Activated CD4-positive, alpha-beta T cell treated with anti-CD3 and anti-CD28 coated beads, Interleukin-2, amount 50 U/mL, for 48 hours (primary cell): ENCODE measurements around the gene EIF3K.

ENCODE experiments used
- DNase-seq, 2 experiments: peaks; one replicate each; pipeline ENCODE4 v3.0.0-alpha.2; 2020

Gene EIF3K

DNA sequence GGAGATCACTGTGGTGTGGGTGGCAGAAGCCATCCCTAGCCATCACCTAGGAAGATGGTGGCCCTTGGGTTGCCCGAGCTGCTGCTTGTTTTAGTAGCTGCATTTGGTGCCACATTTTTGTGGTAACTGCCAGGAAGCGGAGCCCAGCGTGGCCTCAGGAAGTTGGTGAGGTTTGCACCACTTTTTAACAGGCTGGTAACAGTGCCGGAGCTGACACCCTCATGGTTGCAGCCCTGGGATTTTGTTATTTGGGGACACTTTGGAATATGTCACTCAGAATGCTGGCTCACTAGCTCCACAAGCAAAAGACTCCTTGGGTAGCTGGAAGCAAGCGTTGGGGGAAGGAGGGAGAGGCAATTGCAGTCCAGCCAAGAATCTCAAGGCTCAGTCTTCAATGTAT lies 50.6 kb downstream of the EIF3K start:
- peak in 1 of 2 experiments; percentile 23 for DNase-seq

GRCh38 chr19:38670921-38671398 lies 52.0 kb downstream of the EIF3K start:
- DNase-seq, result no peak

- no peak for DNase-seq
Measured at GRCh38 chr19:38671654-38672053, 52.7 kb downstream of the EIF3K start.

DNA sequence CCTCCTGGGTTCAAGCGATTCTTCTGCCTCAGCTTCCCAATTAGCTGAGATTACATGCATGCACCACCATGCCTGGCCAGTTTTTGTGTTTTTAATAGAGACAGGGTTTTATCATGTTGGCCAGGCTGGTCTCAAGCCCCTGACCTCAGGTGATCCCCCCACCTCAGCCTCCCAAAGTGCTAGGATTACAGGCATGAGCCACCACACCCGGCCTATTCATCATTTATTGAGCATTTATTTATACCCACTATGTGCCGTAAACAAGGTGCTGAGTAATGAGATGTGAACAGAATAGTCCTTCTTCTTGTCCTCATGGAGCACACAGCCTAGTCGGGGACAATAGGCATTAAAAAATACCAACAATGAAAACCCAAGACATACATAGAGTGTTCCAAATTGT lies 54.0 kb downstream of the EIF3K start:
- no peak for DNase-seq

- no peak for DNase-seq
Measured at GRCh38 chr19:38674388-38675171, 55.6 kb downstream of the EIF3K start.

DNA sequence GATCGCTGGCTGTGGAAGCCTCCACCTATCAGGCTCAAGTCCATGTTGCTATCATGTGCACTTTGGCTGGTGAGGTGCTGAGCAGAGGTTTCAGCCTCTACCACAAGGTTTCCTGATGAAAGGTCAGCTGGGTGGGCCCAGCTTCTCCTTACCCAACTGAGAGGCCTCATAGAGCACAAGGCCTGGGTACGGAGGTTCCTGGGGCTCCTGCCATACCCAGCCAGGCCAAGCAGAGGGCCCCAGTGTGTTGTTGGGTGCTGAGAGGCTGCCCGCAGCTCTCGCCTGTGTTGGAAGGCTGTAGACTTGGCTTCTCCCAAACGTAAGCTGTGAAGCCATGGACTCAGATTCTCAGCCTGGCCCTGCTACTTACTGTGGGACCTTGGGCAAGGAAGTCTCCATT lies 56.6 kb downstream of the EIF3K start:
- no peak for DNase-seq

GRCh38 chr19:38676023-38676877 lies 57.3 kb downstream of the EIF3K start:
- DNase-seq, result no peak

DNA sequence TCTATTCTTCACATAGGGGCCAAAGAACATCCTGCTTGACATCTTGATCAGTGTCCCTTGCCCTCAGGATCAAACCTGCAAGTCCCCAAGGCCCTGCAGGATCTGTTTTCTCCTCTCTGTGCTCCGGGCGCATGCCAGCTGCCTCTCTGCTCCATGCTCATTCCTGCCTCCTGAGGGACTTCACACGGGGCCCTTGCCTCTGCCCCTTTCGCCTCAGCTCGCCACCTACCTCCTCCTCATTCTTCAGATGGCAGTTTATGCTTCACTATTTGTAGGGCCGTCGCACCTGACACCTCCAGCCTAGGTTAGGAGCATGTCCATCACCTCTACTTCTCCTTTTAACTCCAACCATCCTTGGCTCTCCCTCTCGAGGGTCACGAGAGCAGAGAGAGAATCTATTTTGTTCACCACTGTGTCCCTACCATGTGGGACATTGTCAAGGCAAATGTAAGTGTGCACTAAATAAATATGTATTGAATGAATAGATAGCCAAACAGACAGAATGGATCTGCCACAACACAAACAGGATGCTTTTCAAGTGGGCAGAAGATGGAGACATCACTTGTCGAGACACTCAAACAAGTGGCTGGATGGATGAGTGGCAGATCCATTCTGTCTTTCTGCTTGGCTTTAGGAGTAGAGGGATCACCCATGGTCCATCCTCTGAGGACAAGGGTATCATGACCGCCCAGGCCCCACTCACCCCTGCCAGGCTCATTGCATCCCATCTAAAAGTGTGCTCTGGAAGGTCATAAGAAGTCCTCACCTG lies 58.1 kb downstream of the EIF3K start:
- no peak for DNase-seq

GRCh38 chr19:38678217-38678890 lies 59.4 kb downstream of the EIF3K start:
- no peak for DNase-seq

- no peak for DNase-seq
Measured at GRCh38 chr19:38678891-38679494, 60.0 kb downstream of the EIF3K start.

DNA sequence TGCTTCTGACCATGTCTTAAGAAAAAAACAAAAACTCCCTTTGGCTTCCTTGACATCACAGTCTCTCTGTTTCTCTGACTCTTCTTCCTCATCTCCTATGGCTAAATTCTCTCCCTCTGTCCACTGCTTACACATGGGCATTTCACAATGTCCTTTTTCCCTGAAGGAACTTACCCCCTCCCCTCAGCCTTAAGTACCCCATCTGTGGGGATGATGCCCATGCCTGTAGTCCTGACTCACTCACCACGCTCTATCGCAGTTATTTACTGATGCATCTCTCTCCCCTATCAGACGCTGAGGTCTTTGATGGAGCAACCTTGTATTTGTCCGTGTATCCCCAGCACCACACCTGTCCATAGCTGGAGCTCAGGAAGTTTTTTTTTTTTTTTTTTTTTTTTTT lies 60.9 kb downstream of the EIF3K start:
- no peak for DNase-seq

- DNase-seq, result no peak
Measured at GRCh38 chr19:38682195-38682867, 63.3 kb downstream of the EIF3K start.

DNA sequence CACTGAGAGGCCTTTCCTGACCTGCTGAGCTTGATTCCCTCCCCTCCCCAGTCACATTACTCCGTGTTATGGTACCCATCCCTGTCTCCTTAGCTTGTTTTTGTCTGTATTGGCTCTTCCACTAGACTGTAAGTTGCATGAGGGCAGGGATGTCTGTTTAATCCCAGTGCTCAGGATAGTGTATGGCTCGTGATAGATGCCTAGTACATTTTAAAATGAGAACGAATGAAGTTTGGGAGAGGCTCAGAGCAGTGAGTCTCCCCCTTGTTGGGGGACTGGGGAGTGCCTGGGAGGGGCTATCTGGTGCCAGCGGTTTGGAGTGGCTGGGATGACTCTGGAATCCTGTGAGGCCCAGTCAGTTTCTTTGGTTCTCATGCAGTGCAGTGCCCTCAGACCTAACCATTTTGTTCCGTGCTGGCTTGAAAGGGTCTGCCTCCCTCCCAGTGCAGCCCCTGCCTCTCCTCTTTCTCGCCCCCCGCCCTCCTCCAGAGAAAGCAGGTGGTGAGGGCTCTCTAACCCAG lies 63.9 kb downstream of the EIF3K start:
- no peak for DNase-seq

DNA sequence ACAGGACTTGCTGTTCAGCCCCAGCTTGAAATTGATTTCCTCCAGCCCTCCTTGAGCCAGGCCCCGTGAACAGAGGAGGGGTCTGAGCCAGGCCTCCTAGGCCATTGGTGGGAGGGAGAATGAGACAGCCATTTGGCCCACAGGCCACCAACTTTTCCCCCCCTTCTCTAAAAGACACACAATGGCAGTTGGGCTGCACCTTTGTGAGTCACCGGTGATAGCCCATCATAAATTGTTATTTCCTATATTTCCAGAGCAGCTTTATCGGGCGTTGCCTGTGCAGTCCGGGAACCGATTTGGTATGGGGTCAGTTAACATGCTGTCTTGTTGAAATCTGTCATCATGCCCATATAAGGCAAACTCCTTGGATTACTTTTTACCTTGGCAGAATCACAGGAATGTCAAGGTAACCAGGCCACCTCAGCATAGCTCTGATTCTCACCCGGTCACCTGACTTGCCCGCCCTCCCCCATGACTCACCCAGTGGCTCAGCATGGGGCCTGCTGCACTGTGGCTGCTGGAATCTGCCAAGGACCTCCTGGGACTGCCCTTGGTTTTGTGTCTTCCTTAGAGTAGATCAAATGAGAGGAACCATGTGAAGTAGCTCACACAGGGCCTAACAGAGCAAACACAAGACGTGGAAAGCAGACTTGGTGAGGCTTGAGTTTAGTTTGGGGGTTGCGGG lies 64.5 kb downstream of the EIF3K start:
- DNase-seq, result peak; percentile 57 to 65

DNA sequence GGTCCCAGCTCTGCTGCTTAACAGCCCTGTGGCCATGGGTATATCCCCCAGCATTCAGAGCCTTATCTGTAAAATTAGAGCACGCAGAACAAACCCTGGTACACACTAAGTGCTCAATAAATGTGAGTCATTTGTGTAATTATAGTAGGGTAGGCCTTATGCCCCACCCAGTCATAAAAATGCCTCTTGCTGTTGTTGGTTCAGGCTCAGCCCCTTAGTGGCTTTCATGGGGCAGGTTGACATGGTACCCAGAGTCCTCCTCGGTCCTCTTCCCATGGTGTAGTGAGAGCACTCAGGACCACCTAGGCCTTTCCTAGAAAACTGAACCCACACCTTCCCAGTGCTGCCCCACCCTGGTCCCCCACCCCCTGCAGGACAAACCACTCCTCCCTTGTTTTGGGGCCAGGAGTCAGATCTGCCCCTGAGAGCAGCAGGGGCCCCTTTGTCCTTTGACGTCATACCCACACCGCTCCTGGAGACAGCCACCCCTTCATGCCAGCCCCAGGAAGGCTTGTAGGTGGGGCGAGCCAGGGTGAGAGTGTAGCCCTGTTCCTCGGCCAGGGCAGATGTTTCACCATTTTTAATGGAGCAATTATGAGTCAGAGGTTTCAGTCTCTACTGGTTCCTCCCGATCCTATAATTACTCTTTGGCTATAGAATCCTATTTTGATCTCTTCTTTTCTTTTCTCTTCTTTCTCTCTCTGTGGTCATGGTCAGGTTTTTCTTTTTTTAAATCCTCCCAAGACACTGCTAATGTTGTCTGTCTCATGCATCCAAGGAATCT lies 65.3 kb downstream of the EIF3K start:
- peak; percentile 37 to 59 for DNase-seq

DNA sequence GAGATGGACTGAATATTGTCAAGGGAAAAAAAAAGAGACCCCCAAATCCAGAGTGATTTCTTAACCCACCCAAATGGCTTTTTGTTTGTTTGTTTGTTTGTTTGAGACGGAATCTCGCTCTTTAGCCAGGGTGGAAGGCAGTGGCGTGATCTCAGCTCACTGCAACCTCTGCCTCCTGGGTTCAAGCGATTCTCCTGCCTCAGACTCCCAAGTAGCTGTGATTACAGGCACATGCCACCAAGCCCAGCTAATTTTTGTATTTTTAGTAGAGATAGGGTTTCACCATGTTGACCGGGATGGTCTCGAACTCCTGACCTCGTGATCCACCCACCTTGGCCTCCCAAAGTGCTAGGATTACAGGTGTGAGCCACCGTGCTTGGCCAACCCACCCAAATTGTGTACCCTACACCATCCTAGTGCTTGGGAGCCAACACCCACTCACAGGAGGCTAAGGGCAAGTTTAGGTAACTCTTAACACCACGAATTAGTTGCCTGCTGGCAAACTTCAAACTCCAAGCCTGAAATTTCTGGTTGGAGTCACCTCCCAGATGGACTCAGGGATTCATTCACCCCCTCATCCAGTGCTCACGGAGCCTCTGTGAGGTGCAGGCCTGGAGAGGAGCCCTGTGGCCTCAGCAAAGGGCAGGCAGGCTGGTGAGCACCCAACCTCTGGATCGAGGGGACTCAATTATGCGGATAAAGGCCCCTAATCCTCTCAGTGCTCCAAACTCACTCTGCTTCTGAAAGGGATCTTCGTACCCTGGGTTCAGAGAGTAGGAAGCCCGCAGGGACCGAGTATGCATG lies 66.1 kb downstream of the EIF3K start:
- no peak for DNase-seq

DNA sequence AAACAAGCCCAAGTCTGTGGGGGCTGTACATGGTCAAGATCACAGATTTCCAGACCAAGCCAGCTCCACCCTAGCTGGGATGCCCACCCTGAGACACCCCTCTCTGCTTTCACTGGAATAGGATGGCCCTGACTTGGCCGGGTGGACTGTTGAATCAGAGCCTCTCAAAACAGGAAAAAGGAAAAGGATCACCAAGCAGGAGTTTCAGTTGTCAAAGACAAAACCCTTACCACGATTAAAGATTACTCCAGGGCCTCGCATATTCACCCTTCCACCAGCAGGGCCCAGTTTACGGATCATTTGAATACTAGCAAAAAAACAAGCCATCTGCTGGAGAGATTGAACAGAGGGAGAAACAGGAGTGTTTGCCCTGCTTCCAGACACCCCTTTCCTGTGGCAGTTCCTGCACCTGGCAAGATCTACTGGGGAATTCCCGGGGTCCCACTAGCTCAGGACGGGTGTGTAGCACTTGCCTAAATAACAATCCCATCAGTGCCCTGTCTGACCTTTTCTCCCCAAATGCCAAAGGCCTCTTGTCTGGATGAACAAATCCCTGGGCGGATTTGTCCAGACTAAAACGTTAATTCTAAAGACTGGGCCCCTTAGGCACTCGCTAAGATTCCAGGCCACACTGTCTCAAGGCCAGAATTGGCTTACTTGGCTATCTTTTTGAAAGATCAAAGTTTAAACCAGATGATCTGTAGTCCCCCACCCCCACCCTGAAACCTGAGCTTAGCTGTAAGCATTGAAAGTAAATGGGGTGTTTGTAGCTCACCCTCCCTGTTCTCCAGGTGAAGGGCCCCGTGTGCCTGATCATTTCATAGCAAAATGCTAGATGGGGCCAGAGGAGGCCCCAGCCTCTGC lies 66.9 kb downstream of the EIF3K start:
- peak in 1 of 2 experiments; percentile 13 for DNase-seq

DNA sequence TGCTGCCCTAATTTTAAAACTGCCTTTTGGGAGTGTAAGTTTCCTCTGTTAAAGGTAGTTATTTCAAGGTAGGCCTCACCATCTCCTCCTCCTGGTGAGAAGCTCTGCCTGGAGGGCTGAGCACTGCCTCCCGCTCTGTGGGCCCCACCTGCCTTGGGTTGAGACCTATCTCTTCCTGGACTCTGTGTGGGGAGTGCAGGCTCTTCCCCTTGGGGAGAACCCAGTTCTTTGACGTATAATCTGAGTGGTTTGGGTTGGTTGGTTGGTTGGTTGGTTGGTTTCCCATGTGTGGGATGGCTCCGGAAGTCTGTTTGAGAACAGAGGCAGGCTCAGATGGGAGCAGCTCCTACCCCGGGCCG lies 67.5 kb downstream of the EIF3K start:
- DNase-seq, result peak; percentile 41 to 51
